IPS-18a (cell line): ENCODE data around the gene IFI27L2.

ENCODE experiments used
- H3K27ac ChIP-seq: one replicate; pipeline ENCODE4 v1.5.1; 2013; ENCODE audit warnings: low read length
- H3K27me3 ChIP-seq: one replicate; pipeline ENCODE4 v1.6.1; 2013; ENCODE audit warnings: mild to moderate bottlenecking, low read length; ENCODE audit not compliant: control insufficient read depth, insufficient read depth
- H3K36me3 ChIP-seq: one replicate; pipeline ENCODE4 v1.6.1; 2013; ENCODE audit warnings: low read depth, low read length; ENCODE audit not compliant: control insufficient read depth
- H3K4me1 ChIP-seq: one replicate; pipeline ENCODE4 v1.6.1; 2013; ENCODE audit warnings: low read depth, low read length; ENCODE audit not compliant: control insufficient read depth
- H3K4me3 ChIP-seq: one replicate; pipeline ENCODE4 v1.5.1; 2013; ENCODE audit warnings: low read length
- H3K9ac ChIP-seq: one replicate; pipeline ENCODE4 v1.6.1; 2013; ENCODE audit warnings: mild to moderate bottlenecking, low read length, moderate library complexity
- H3K9me3 ChIP-seq: one replicate; pipeline ENCODE4 v1.6.1; 2013; ENCODE audit warnings: low read depth, low read length; ENCODE audit not compliant: control insufficient read depth

The IFI27L2 gene

GRCh38 chr14:94145902-94146527 is 16.6 kb upstream of the IFI27L2 start:
- no peak overlapping the region for H3K9ac ChIP-seq
- H3K27ac ChIP-seq: no peak overlapping the region
- peaks cover 4% of the 10 kb centered on the region for H3K4me1 ChIP-seq
- H3K4me3 ChIP-seq: no peak overlapping the region
- H3K9me3 ChIP-seq: no peaks in the 10 kb centered on the region
- no peaks in the 10 kb centered on the region for H3K27me3 ChIP-seq
- no peaks in the 10 kb centered on the region for H3K36me3 ChIP-seq

GRCh38 chr14:94144765-94145164 is 15.4 kb upstream of the IFI27L2 start:
- Histone ChIP-seq H3K27ac (peak overlapping the region; percentile 85), H3K9ac (peak overlapping the region; percentile 45)

GRCh38 chr14:94143711-94144110 is 14.3 kb upstream of the IFI27L2 start:
- H3K4me1 ChIP-seq: peaks cover 11% of the 10 kb centered on the region
- H3K9ac ChIP-seq: no peak overlapping the region
- no peaks in the 10 kb centered on the region for H3K36me3 ChIP-seq
- H3K27me3 ChIP-seq: no peaks in the 10 kb centered on the region
- no peak overlapping the region for H3K4me3 ChIP-seq
- H3K9me3 ChIP-seq: no peaks in the 10 kb centered on the region
- H3K27ac ChIP-seq: no peak overlapping the region

More at GRCh38 chr14:94144765-94145164, 15.4 kb upstream of the IFI27L2 start:
- Histone ChIP-seq H3K4me3 (peak overlapping the region; percentile 9), H3K4me1 (peaks cover 4% of the 10 kb centered on the region), H3K27me3 (no peaks in the 10 kb centered on the region), H3K36me3 (no peaks in the 10 kb centered on the region), H3K9me3 (no peaks in the 10 kb centered on the region)

GRCh38 chr14:94143239-94143638 is 13.8 kb upstream of the IFI27L2 start:
- Histone ChIP-seq H3K27me3 (no peaks in the 10 kb centered on the region), H3K9ac (no peak overlapping the region), H3K9me3 (no peaks in the 10 kb centered on the region)

GRCh38 chr14:94142836-94143235 is 13.4 kb upstream of the IFI27L2 start:
- Histone ChIP-seq H3K4me1 (peaks cover 11% of the 10 kb centered on the region), H3K36me3 (no peaks in the 10 kb centered on the region), H3K9me3 (no peaks in the 10 kb centered on the region), H3K9ac (no peak overlapping the region), H3K27ac (no peak overlapping the region), H3K4me3 (no peak overlapping the region), H3K27me3 (no peaks in the 10 kb centered on the region)

More at GRCh38 chr14:94143239-94143638, 13.8 kb upstream of the IFI27L2 start:
- Histone ChIP-seq H3K27ac (no peak overlapping the region), H3K36me3 (no peaks in the 10 kb centered on the region), H3K4me3 (no peak overlapping the region), H3K4me1 (peaks cover 11% of the 10 kb centered on the region)

GRCh38 chr14:94142247-94142646 is 12.8 kb upstream of the IFI27L2 start:
- Histone ChIP-seq H3K27ac (no peak overlapping the region), H3K4me3 (no peak overlapping the region), H3K27me3 (no peaks in the 10 kb centered on the region), H3K4me1 (peaks cover 11% of the 10 kb centered on the region), H3K9me3 (no peaks in the 10 kb centered on the region), H3K36me3 (no peaks in the 10 kb centered on the region), H3K9ac (no peak overlapping the region)

GRCh38 chr14:94139421-94139820 is 10.0 kb upstream of the IFI27L2 start:
- Histone ChIP-seq H3K9me3 (peaks cover 4% of the 10 kb centered on the region), H3K4me3 (no peak overlapping the region), H3K9ac (no peak overlapping the region), H3K4me1 (peaks cover 7% of the 10 kb centered on the region), H3K36me3 (no peaks in the 10 kb centered on the region), H3K27me3 (no peaks in the 10 kb centered on the region), H3K27ac (no peak overlapping the region)

GRCh38 chr14:94139006-94139405 is 9.6 kb upstream of the IFI27L2 start:
- Histone ChIP-seq H3K4me3 (no peak overlapping the region), H3K4me1 (peaks cover 7% of the 10 kb centered on the region), H3K9me3 (peaks cover 4% of the 10 kb centered on the region), H3K9ac (no peak overlapping the region), H3K27ac (no peak overlapping the region), H3K27me3 (no peaks in the 10 kb centered on the region), H3K36me3 (no peaks in the 10 kb centered on the region)

- Histone ChIP-seq H3K9ac (no peak overlapping the region), H3K27ac (no peak overlapping the region), H3K9me3 (peaks cover 4% of the 10 kb centered on the region), H3K4me1 (peaks cover 7% of the 10 kb centered on the region), H3K4me3 (no peak overlapping the region), H3K36me3 (no peaks in the 10 kb centered on the region), H3K27me3 (no peaks in the 10 kb centered on the region)
These were observed 8.8 kb upstream of the IFI27L2 start for GRCh38 chr14:94138251-94138650.

- Histone ChIP-seq H3K27me3 (no peaks in the 10 kb centered on the region), H3K4me3 (no peak overlapping the region), H3K4me1 (peaks cover 7% of the 10 kb centered on the region), H3K27ac (no peak overlapping the region), H3K9me3 (peaks cover 4% of the 10 kb centered on the region), H3K9ac (no peak overlapping the region), H3K36me3 (no peaks in the 10 kb centered on the region)
These were observed 7.3 kb upstream of the IFI27L2 start for GRCh38 chr14:94136575-94137331.

GRCh38 chr14:94135476-94135875 is 6.1 kb upstream of the IFI27L2 start:
- Histone ChIP-seq H3K4me3 (no peak overlapping the region), H3K36me3 (no peaks in the 10 kb centered on the region), H3K9ac (no peak overlapping the region), H3K27me3 (no peaks in the 10 kb centered on the region), H3K27ac (no peak overlapping the region), H3K4me1 (peaks cover 8% of the 10 kb centered on the region), H3K9me3 (peaks cover 4% of the 10 kb centered on the region)
